HG03097 (cell line): ENCODE results near the gene AGER.
"Not testable (repeated sequence)": the region's sequence is repeated elsewhere in the genome, so short reads cannot be mapped to it uniquely, and the experiment has no call there.

Source experiments
- ATAC-seq: cut with Tn5 transposase; IDR thresholded peaks from one replicate; pipeline ENCODE4 v1.9.1; 2021; ENCODE audit not compliant: unreplicated experiment, low FRiP score

The AGER gene

DNA sequence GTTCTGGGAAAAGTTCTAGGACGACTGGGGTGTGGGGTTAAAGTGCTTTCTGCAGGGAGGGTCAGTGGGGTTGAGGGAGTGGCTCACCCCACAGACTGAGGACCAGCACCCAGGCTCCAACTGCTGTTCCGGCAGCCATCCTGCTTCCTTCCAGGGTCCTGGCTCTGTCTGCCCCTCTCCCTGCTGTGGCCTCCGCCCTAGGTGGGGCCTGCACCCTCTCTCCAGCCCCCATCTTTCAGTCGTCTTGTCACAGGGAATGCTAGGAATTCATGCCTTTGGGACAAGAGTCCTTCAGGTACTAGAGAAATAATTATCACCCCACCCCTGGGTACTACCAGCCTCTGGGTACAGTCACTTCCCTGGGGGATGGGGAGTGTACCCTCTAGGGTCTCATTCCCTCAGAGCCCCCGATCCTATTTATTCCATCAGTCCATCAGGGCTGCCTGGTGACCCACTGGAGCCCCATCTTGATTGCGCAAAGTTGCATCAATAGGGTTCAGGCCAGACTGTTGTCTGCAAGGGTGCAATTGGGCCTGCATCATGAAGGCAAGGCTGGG lies at the start of gene AGER:
Gene AGER (minus strand): TSS at position 170 of the 557 bp plus-strand sequence. CDS start 31 bp downstream, at position 139.
- no peak for ATAC-seq

GRCh38 chr6:32226434-32226833 lies 42.4 kb upstream of the AGER start:
- no peak for ATAC-seq

GRCh38 chr6:32224696-32225095 lies 40.6 kb upstream of the AGER start:
- ATAC-seq, result no peak

DNA sequence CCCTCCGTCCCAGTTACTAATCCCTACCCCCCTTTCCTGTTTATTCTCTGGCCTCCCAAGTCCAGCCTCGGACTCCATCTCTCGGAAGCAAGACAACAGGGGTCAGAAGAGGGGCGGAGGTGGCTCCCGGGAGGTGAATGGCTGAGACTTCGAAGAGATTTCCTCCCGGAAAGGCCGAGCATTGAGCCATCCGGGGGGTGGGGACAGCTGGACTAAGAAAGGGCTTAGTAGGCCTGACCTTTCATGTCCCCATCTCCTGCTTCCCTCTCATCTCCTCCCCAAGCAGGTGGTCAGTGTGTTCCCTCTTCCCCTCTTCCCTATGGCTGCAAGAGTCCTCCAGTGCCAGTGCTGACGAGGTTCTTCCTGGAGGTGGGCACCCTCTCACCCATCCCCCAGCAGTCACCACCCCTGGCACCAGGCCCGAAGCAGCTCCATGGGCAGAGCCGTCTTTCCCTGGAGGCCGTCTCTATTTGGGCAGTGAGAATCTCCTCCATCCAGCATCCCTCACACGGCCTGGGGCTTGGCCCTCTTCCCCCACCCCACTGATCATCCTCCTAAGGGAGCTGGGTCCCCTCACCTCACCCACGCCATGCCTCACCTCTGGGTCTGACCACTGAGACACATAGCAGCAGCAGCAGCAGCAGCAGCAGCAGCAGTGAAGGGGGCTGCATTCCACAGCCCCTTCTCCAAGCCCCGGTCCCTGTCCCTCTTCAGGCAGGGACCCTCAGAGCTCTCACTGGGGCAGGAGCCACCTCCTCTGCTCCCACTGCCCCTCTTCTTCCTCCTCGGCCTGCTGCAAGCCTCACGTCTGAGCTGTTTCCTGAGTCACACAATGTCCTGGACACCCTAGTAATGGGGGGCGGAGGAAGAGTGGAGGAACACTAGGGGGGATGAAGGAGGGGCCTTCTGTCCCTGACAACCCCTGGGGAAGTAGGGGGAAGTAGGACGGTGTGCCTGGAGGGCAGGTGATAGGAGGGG lies 39.5 kb upstream of the AGER start, which contains the start of gene NOTCH4:
Gene NOTCH4 (minus strand): TSS at position 810 of the 978 bp plus-strand sequence. CDS start 139 bp downstream, at position 671.
- ATAC-seq, result no peak

GRCh38 chr6:32222333-32223230 lies 38.5 kb upstream of the AGER start:
- no peak for ATAC-seq

- no peak for ATAC-seq
These were observed 36.0 kb upstream of the AGER start for GRCh38 chr6:32220021-32220420.

DNA sequence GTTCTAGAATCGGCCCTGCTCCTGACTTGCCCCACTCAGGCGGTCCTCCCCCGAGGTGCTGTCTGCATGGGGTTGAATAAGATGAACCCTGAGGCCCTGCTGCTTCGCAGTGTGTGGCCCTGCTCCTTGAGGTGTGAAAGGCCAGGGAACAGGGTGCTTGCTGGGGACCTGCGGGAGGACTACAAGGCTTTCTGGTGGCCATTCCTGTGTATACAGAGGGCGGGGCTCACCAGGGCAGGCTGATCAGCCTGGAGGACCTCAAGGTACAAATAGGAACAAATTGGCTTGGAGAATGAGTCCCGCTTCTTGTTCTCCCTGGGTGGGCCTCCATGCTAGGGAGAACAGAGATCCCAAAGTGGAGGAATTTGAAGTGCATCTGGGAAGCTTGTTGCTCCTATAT lies 34.1 kb upstream of the AGER start:
- ATAC-seq, result no peak

DNA sequence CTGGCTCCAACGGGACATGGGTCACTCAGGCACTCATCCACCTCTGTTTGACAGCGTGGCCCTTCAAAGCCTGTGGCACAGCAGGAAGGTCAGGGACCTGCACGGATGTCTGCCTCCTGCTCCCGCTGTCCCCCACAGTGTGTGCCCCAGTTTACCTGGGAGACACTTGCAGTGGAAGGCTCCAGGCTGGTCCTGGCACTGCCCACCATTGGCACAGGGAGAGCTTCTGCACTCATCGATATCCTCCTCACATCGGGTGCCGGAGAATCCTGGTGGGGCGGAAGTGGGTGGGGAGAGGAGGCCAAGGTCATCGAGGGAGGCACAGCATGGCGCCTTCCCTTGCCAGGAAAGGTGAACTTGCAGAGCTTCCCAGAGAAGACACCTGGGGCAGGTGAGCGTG lies 32.9 kb upstream of the AGER start:
- no peak for ATAC-seq

DNA sequence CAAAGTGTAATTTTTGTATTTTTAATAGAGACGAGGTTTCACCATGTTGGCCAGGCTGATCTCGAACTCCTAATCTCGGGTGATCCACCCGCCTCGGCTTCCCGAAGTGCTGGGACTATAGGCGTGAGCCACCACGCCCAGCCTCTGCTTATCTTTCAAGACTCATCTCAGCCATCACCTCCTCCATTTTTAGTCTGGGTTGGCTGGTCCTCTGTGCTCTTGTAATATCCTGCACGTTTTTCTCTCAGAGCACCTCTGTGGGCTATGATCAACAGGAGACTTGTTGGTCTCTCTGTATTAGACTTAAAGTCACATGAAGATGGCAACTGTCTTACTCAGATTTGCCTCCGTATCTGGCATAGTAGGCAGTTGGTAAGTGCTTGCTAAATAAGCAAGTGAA lies 32.2 kb upstream of the AGER start:
- ATAC-seq, result no peak

- ATAC-seq, result no peak
These were observed 31.6 kb upstream of the AGER start for GRCh38 chr6:32215617-32216016.

GRCh38 chr6:32214126-32214525 lies 30.1 kb upstream of the AGER start:
- no peak for ATAC-seq

DNA sequence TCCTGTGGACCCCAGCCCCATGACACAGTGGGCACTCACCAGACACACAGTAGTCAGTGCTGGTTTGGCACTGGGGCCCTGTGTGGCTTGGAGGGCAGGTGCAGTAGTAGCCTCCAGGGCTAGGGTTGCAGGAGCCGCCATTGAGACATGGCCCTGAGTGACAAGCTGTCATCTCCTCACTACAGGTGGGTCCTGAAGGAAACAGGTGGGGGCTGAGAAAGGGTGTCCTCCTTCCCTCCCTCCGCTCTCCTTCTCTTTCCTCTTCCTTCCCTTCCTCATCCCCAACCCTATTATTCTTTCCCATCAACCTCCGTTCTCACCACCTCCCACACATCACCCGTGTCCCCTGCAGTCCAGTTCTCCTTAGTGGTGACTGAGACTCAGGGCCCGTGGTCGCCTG lies 29.6 kb upstream of the AGER start:
- ATAC-seq, result no peak

- ATAC-seq, result no peak
These were observed 28.2 kb upstream of the AGER start for GRCh38 chr6:32212076-32212760.

- not testable (repeated sequence) for ATAC-seq
These were observed 27.4 kb upstream of the AGER start for GRCh38 chr6:32211432-32211831.

- no peak for ATAC-seq
These were observed 26.1 kb upstream of the AGER start for GRCh38 chr6:32210191-32210601.

DNA sequence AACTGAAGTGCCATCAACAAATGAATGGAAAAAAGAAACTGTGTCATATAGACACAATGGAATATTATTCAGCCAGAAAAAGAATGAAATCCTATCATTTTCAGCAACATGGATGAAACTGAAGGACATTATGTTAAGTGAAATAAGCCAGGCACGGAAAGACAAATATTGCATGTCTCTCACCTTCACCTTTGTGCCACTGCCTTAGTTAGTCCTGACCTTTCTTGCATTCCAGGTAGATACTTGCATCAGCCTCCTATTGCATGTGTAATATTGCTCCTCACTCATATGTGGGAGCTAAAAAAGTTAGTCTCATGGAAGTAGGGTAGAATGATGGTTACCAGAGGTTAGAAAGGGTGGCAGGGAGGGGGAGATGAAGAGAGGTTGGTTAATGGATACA lies 24.9 kb upstream of the AGER start:
- no peak for ATAC-seq

GRCh38 chr6:32204268-32204715 lies 20.2 kb upstream of the AGER start:
- ATAC-seq, result no peak

GRCh38 chr6:32203426-32204267 lies 19.6 kb upstream of the AGER start:
- ATAC-seq, result no peak

DNA sequence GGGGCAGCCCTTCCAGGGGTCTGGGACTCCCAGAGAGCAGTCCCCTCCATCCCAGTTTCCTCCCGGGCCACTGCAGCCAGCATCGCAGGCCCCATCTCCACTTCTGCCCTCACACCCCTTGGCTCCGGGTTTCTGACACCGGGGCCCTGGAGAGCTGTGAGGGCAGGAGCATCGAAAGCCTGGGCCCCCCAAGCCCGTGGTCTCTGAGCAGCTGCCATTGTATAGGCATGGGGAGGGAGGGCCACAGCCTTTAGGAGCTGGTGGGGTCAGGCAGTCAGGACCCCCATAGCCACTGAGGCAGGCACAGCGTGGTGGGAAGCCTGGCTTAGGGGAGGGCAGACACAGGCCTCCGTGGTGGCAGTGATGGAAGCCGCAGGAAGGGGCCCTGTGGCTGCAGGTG lies 18.1 kb upstream of the AGER start:
- ATAC-seq, result no peak
